Choroid plexus epithelial cell (primary cell): Measurements from ENCODE around the gene FKBP9.
A peak's percentile ranks its signal among the peaks of the same experiment; 100 is the strongest.
"Not testable (repeated sequence)": the region's sequence is repeated elsewhere in the genome, so short reads cannot be mapped to it uniquely, and the experiment has no call there.

ENCODE experiments used
- DNase-seq: peaks from one replicate; pipeline ENCODE4 v3.0.0-alpha.2; 2010; ENCODE audit warnings: low read depth
- H3K4me3 ChIP-seq: 2 replicates; pipeline ENCODE4 v1.5.1; 2011; ENCODE audit warnings: low read depth, mild to moderate bottlenecking, control low read depth, low read length, moderate library complexity
- CTCF ChIP-seq: conservative IDR thresholded peaks from 2 replicates; pipeline ENCODE4 v1.5.1; 2011; ENCODE audit warnings: low read depth, mild to moderate bottlenecking, control low read depth, inconsistent platforms, low read length, moderate library complexity

Gene FKBP9

GRCh38 chr7:32997956-32998355 is 40.7 kb downstream of the FKBP9 start:
- H3K4me3 ChIP-seq, result peak overlapping the region; percentile 24
- DNase-seq, result peak; percentile 21

- peak overlapping the region; percentile 24 for H3K4me3 ChIP-seq
- DNase-seq, result peak; percentile 78
These were observed 41.3 kb downstream of the FKBP9 start for GRCh38 chr7:32998361-32999171.

GRCh38 chr7:32999380-32999779 is 42.1 kb downstream of the FKBP9 start:
- not testable (repeated sequence) for H3K4me3 ChIP-seq
- DNase-seq, result peak; percentile 4

GRCh38 chr7:33003111-33003510 is 45.9 kb downstream of the FKBP9 start:
- H3K4me3 ChIP-seq, DNase-seq: not testable (repeated sequence)

- H3K4me3 ChIP-seq, DNase-seq: not testable (repeated sequence)
These were observed 46.9 kb downstream of the FKBP9 start for GRCh38 chr7:33004104-33004616.

GRCh38 chr7:33005193-33005592 is 48.0 kb downstream of the FKBP9 start:
- H3K4me3 ChIP-seq, DNase-seq: not testable (repeated sequence)

GRCh38 chr7:33005690-33006089 is 48.5 kb downstream of the FKBP9 start:
- not testable (repeated sequence) for H3K4me3 ChIP-seq, DNase-seq

- no peak for TF ChIP-seq CTCF
- H3K4me3 ChIP-seq, result no peak overlapping the region
- no peak for DNase-seq
These were observed 52.5 kb downstream of the FKBP9 start for GRCh38 chr7:33009734-33010133.

GRCh38 chr7:33012364-33012763 is 55.1 kb downstream of the FKBP9 start:
- no peak overlapping the region for H3K4me3 ChIP-seq
- no peak for DNase-seq
- TF ChIP-seq CTCF, result no peak

- TF ChIP-seq CTCF, result no peak
- DNase-seq, result no peak
- H3K4me3 ChIP-seq, result no peak overlapping the region
These were observed 67.0 kb downstream of the FKBP9 start for GRCh38 chr7:33024189-33024757.

GRCh38 chr7:33035776-33036175 is 78.5 kb downstream of the FKBP9 start:
- H3K4me3 ChIP-seq, result no peak overlapping the region
- no peak for TF ChIP-seq CTCF
- no peak for DNase-seq
